Measurements from ENCODE around the gene ZNF444.
"Not testable (repeated sequence)": the region's sequence is repeated elsewhere in the genome, so short reads cannot be mapped to it uniquely, and the experiment has no call there.

Gene ZNF444

DNA sequence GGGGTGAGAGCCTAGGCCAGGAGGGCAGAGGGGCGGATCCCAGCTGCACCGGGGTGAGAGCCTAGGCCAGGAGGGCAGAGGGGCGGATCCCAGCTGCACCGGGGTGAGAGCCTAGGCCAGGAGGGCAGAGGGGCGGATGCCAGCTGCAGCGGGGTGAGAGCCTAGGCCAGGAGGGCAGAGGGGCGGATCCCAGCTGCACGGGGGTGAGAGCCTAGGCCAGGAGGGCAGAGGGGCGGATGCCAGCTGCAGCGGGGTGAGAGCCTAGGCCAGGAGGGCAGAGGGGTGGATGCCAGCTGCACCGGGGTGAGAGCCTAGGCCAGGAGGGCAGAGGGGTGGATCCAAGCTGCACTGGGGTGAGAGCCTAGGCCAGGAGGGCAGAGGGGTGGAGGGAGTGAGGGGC is 35.2 kb downstream of the ZNF444 start:
- DNase-seq (ENCODE audit: low read depth in 2 of 2): not testable (repeated sequence)

DNA sequence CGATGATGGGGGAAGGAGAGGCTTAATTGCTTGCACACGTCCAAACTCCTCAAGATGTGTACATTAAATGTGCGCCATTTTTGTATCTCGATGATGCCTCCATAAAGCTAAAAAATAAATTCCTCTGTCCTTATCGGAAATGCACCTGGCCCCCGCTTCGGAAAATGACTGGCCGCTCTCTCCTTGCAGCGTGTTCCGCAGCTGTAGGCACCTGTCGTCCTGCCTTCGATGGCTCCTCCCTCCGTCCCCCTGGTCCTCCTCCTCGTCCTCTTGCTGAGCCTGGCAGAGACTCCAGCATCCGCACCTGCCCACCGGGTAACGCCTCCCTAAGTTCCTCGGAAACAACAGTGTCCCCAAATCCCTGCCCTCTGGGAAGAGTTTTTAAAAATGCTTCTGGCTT is 35.8 kb downstream of the ZNF444 start:
- DNase-seq (ENCODE audit: low read depth in 2 of 2): no peak

DNA sequence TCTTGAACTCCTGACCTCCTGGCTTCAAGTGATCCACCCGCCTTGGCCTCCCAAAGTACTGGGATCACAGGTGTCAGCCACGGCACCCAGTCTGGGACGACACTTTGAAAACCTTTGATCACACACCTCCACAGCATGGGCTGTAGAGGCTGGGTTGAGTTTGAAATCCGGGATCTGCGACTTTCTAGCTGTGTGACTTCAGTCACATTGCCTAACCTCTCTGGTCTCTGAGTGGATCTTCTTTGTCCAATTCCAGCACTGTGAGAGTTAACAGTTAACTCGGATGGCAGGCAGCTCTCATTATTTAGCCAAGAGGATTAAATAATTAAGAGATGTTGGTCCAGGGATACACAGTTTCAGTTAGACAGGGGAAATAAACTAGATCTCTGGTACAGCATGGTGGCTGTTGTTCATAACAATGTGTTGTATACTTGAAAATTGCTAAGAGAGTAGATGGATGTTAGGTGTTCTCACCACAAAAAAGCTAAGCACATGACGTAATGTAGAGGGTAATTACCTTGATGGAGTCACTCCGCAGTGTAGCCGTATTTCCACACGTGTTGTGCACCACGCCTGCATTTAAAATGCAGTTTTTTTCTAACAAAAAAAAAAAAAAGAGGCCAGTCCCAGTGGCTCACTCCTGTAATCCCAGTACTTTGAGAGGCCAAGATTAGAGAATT is 36.6 kb downstream of the ZNF444 start:
- no peak for DNase-seq (ENCODE audit: low read depth in 2 of 2)

DNA sequence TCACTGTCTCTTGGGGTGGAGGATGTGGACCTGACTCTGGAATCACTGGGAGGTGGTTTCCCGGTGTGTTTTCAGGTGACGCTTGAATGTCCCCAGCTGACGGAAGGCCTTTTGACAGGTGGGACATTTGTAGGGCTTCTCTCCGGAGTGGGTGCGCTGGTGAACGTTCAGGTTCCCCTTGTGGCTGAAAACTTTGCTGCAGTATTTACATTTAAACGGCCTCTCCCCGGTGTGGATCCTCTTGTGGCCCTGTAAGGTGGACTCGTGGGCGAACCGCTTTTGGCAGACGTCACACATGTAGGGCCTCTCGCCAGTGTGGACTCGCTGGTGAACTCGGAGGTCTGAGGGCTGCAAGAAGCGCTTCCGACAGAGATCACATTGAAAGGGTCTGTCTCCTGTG is 48.7 kb downstream of the ZNF444 start:
- no peak for DNase-seq (ENCODE audit: low read depth in 2 of 2)

DNA sequence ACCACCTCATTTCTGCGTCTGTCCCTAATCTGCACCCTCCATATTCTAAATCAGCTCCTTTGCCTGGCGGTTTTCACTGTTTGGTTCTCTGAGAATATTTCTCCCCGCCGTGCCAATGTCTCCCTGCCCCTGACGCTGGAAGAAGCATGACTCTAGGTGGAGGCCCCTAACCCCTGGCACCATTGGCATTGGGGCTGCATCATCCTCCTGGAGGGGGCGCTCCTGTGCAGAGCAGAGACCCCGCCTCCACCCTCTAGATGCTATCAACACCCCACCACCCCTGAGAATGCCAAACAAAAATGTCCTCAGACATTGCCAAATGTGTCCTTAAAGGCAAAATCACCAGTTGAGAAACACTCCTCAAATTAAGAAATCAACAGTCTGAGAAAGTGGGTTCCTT is 50.0 kb downstream of the ZNF444 start:
- DNase-seq (ENCODE audit: low read depth in 2 of 2): no peak

DNA sequence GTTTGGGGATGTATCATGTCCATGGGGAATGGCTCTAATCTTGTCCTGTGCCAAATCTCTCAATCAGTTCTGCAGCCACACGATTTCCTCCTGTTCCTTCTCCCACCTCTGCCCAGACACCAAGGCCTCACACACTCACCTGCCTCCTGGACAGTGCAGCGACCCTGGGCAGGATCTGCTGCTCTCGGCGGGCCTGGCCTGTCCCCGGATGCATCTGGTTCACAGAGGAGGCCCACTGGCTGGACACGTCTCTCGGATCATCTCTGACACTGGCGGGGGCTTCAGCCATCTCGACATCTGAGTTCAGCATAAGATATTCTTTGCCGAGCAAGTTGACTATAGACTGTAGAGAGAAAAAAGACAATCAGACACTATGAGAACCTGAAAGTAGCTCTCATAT is 50.6 kb downstream of the ZNF444 start:
- no peak for DNase-seq (ENCODE audit: low read depth in 2 of 2)

DNA sequence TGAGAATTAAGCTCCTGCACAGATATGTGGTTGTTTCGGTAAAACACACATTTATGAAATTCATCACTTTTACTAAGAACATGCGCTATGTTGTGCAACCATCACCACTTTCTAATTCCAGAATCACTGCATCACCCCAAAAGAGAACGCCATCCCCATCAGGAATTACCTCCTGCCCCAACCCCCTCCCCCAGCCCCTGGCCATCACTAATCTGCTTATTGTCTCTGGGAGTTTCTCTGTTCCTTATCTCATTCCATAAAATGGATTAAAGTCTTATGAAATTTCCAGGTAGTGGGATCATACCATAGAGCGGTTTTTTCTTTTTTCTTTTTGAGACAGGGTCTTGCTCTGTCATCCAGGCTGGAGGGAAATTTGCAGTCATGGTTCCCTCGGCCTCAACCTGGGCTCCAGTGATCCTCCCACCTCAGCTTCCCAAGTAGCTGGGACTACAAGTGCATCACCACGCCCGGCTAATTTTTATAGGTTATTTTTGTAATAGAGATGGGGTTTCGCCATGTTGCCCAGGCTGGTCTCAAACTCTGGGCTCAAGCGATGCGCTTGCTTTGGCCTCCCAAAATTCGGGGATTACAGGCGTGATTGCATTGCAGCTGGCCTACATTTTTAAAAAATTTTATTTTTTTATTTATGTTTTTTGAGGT is 53.0 kb downstream of the ZNF444 start:
- no peak for DNase-seq (ENCODE audit: low read depth in 2 of 2)

DNA sequence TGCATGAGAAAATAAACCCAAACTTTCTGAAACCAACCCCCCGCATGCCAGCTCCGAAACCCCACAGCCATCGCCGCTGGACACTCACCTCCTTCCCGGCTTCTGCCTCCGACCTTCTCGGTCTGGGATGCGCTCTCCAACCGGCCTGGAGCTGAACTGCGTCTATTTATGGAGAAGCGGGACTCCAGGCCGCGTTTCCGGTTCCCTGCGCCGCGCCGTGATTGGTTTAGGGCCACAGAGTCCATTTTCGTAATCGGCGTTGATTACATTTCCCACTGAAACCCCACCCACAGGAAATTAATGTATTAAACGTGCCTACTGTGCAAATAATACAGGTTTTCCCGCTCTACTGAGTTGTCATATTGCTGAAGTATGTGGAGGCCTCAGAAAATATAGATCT is 56.6 kb downstream of the ZNF444 start, which contains the start of gene ZSCAN5B:
ZSCAN5B (minus strand) TSS at position 138 of the 400 bp plus-strand sequence. CDS start 4,731 bp downstream, outside the sequence.
- not testable (repeated sequence) for DNase-seq (ENCODE audit: low read depth in 2 of 2)

DNA sequence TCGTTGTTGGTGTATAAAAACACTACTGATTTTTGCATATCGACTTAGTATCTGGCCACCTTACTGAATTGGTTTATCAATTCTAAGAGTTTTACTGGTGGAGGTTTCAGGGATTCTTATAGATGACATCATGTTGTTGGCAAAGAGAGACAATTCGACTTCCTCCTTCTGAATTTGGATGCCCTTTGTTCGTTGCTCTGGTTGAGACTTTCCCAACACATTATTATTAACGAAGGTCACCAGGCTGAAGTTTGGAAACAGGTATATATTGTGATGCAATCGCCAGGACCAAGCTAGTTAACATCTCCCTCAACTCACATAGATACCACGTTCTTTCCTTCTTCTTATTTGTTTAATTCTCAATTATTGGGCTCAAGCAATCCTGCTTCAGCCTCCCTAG is 58.6 kb downstream of the ZNF444 start:
- no peak for DNase-seq (ENCODE audit: low read depth in 2 of 2)

DNA sequence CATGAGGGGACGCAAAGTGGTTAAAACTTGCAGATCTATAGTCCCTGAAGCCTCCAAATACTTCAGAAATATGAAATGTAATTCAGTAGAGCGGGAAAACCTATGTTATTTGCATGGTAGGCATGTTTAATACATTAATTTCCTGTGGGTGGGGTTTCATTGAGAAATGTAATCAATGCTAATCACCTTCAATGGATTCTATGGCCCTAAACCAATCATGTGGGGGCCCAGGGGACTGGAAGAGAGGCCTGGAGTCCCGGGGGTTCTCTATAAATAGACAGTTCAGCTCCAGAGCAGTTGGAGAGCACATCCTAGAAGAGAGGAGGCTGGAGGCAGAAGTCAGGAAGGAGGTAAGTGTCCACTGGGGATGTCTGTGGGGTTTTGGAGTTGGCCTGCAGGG is 60.9 kb downstream of the ZNF444 start, which contains the start of gene ZSCAN5C:
ZSCAN5C (plus strand) TSS at position 301 of the 400 bp plus-strand sequence. CDS start 3,641 bp downstream, outside the sequence.
- no peak for DNase-seq (ENCODE audit: low read depth in 2 of 2)

DNA sequence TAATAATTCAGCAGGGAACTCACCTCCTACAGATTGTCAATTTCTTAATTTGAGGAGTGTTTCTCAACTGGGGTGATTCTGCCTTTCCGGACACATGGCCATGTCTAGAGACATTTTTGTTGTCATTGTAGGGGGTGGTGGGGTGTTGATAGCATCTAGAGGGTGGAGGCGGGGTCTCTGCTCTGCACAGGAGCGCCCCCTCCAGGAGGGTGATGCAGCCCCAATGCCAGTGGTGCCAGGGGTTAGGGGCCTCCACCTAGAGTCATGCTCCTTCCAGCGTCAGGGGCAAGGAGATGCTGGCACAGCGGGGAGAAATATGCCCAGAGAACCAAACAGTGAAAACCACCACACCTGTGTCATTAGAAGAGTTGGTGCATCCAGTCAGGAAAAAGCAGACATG is 66.5 kb downstream of the ZNF444 start:
- not testable (repeated sequence) for DNase-seq (ENCODE audit: low read depth in 2 of 2)

DNA sequence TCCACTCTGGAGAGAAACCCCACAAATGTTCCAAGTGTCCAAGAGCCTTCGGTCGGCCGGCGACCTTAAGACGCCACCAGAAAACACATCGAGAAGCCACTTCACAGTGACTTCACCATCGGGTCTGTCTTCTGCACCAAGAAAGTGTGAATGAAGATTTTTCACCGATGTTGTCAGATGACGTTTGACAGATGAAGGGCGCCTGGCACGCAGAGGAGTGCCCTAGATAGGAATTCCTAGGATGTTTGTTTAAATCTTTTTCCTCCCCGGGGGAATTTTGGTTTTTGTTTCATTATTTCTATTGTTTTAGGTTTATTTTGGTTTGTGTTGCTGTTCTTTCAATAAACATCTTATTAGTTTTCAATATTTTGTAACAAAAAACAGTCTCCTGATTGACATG is 68.0 kb downstream of the ZNF444 start:
- DNase-seq (ENCODE audit: low read depth in 2 of 2): no peak

DNA sequence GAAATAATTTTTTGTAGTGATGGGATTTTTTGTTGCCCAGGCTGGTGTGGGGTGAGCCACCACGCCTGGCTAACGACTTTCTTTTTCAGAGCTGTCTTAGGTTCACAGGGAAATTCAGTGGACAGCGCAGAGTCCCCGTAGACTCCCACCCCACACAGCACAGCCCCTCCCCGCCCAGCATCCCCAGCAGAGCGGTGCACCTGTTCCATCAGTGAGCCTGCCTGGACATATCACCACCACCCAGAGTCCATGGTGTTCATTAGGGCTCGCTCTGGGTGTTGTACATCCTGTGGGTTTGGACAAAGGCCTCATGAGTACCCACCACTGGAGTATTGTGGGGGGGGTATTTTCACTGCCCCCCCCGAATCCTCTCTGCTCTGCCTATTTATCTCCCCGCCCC is 68.9 kb downstream of the ZNF444 start:
- not testable (repeated sequence) for DNase-seq (ENCODE audit: low read depth in 2 of 2)
